T-helper 1 cell treated with Interleukin-12 subunit alpha and Interleukin-12 subunit beta and Interleukin-4 antibody, amounts not matched to agents 30 μg/mL and 1 μg/mL, for 36 hours (primary cell): ENCODE data around the gene ANO8.

ENCODE experiments used
- H3K27ac Mint-ChIP-seq: one replicate; pipeline ENCODE4 v1.8.0; 2021; ENCODE audit warnings: mild to moderate bottlenecking, mixed read lengths
- H3K27me3 Mint-ChIP-seq: one replicate; pipeline ENCODE4 v1.8.0; 2021; ENCODE audit warnings: low read depth, mixed read lengths
- H3K36me3 Mint-ChIP-seq: one replicate; pipeline ENCODE4 v1.8.0; 2021; ENCODE audit warnings: low read depth, mixed read lengths
- H3K4me1 Mint-ChIP-seq: one replicate; pipeline ENCODE4 v1.8.0; 2021; ENCODE audit warnings: low read depth, mixed read lengths
- H3K4me3 Mint-ChIP-seq: one replicate; pipeline ENCODE4 v1.8.0; 2021; ENCODE audit warnings: mild to moderate bottlenecking, moderate library complexity, mixed read lengths
- H3K9me3 Mint-ChIP-seq: one replicate; pipeline ENCODE4 v1.8.0; 2021; ENCODE audit warnings: mixed read lengths

The ANO8 gene

GRCh38 chr19:17327068-17327653 lies 7.5 kb downstream of the ANO8 start:
- H3K4me1 Mint-ChIP-seq = peaks cover 2% of the 10 kb centered on the region
- peaks cover 10% of the 10 kb centered on the region for H3K27me3 Mint-ChIP-seq
- H3K9me3 Mint-ChIP-seq = no peaks in the 10 kb centered on the region
- H3K27ac Mint-ChIP-seq = no peak overlapping the region
- peaks cover 5% of the 10 kb centered on the region for H3K36me3 Mint-ChIP-seq
- peak overlapping the region; percentile 25 for H3K4me3 Mint-ChIP-seq

GRCh38 chr19:17326595-17326966 lies 8.1 kb downstream of the ANO8 start:
- Mint-ChIP-seq H3K9me3 (no peaks in the 10 kb centered on the region), H3K4me1 (peaks cover 2% of the 10 kb centered on the region), H3K27me3 (peaks cover 10% of the 10 kb centered on the region), H3K36me3 (peaks cover 5% of the 10 kb centered on the region), H3K4me3 (no peak overlapping the region), H3K27ac (no peak overlapping the region)

- H3K27ac Mint-ChIP-seq = no peak overlapping the region
- H3K36me3 Mint-ChIP-seq = peaks cover 5% of the 10 kb centered on the region
- H3K4me3 Mint-ChIP-seq = no peak overlapping the region
Measured at GRCh38 chr19:17325881-17326594, 8.6 kb downstream of the ANO8 start.

GRCh38 chr19:17325133-17325532 lies 9.5 kb downstream of the ANO8 start:
- H3K4me1 Mint-ChIP-seq = peaks cover 2% of the 10 kb centered on the region
- no peak overlapping the region for H3K4me3 Mint-ChIP-seq
- peaks cover 4% of the 10 kb centered on the region for H3K27me3 Mint-ChIP-seq
- peaks cover 4% of the 10 kb centered on the region for H3K36me3 Mint-ChIP-seq
- no peak overlapping the region for H3K27ac Mint-ChIP-seq
- no peaks in the 10 kb centered on the region for H3K9me3 Mint-ChIP-seq

More at GRCh38 chr19:17325881-17326594, 8.6 kb downstream of the ANO8 start:
- H3K27me3 Mint-ChIP-seq = peaks cover 10% of the 10 kb centered on the region
- no peaks in the 10 kb centered on the region for H3K9me3 Mint-ChIP-seq
- peaks cover 2% of the 10 kb centered on the region for H3K4me1 Mint-ChIP-seq

GRCh38 chr19:17324357-17325114 lies 10.1 kb downstream of the ANO8 start:
- Mint-ChIP-seq H3K9me3 (no peaks in the 10 kb centered on the region), H3K36me3 (peaks cover 8% of the 10 kb centered on the region)

GRCh38 chr19:17323964-17324332 lies 10.7 kb downstream of the ANO8 start:
- H3K27ac Mint-ChIP-seq = no peak overlapping the region
- H3K4me3 Mint-ChIP-seq = no peak overlapping the region
- peaks cover 2% of the 10 kb centered on the region for H3K4me1 Mint-ChIP-seq
- no peaks in the 10 kb centered on the region for H3K9me3 Mint-ChIP-seq
- H3K36me3 Mint-ChIP-seq = peaks cover 9% of the 10 kb centered on the region
- H3K27me3 Mint-ChIP-seq = no peaks in the 10 kb centered on the region

More at GRCh38 chr19:17324357-17325114, 10.1 kb downstream of the ANO8 start:
- Mint-ChIP-seq H3K27ac (no peak overlapping the region), H3K27me3 (no peaks in the 10 kb centered on the region), H3K4me1 (peaks cover 2% of the 10 kb centered on the region), H3K4me3 (no peak overlapping the region)

GRCh38 chr19:17323300-17323963 lies 11.2 kb downstream of the ANO8 start:
- no peak overlapping the region for H3K4me3 Mint-ChIP-seq
- H3K27ac Mint-ChIP-seq = no peak overlapping the region
- H3K27me3 Mint-ChIP-seq = no peaks in the 10 kb centered on the region
- peaks cover 2% of the 10 kb centered on the region for H3K4me1 Mint-ChIP-seq
- H3K9me3 Mint-ChIP-seq = no peaks in the 10 kb centered on the region
- H3K36me3 Mint-ChIP-seq = peaks cover 9% of the 10 kb centered on the region

- H3K27ac Mint-ChIP-seq = no peak overlapping the region
- H3K27me3 Mint-ChIP-seq = no peaks in the 10 kb centered on the region
- H3K9me3 Mint-ChIP-seq = no peaks in the 10 kb centered on the region
- peaks cover 2% of the 10 kb centered on the region for H3K4me1 Mint-ChIP-seq
- H3K36me3 Mint-ChIP-seq = peaks cover 11% of the 10 kb centered on the region
- H3K4me3 Mint-ChIP-seq = no peak overlapping the region
Measured at GRCh38 chr19:17322854-17323253, 11.8 kb downstream of the ANO8 start.

GRCh38 chr19:17321655-17322489 lies 12.8 kb downstream of the ANO8 start:
- no peaks in the 10 kb centered on the region for H3K27me3 Mint-ChIP-seq
- no peaks in the 10 kb centered on the region for H3K4me1 Mint-ChIP-seq
- no peak overlapping the region for H3K27ac Mint-ChIP-seq
- peaks cover 12% of the 10 kb centered on the region for H3K36me3 Mint-ChIP-seq
- H3K9me3 Mint-ChIP-seq = no peaks in the 10 kb centered on the region
- H3K4me3 Mint-ChIP-seq = no peak overlapping the region

GRCh38 chr19:17320435-17320834 lies 14.2 kb downstream of the ANO8 start:
- Mint-ChIP-seq H3K27me3 (no peaks in the 10 kb centered on the region), H3K4me1 (peaks cover 4% of the 10 kb centered on the region), H3K9me3 (no peaks in the 10 kb centered on the region), H3K4me3 (no peak overlapping the region), H3K36me3 (peaks cover 20% of the 10 kb centered on the region), H3K27ac (no peak overlapping the region)

GRCh38 chr19:17319473-17320238 lies 15.0 kb downstream of the ANO8 start:
- peaks cover 21% of the 10 kb centered on the region for H3K36me3 Mint-ChIP-seq
- no peaks in the 10 kb centered on the region for H3K9me3 Mint-ChIP-seq
- peaks cover 4% of the 10 kb centered on the region for H3K4me1 Mint-ChIP-seq
- no peaks in the 10 kb centered on the region for H3K27me3 Mint-ChIP-seq
- H3K27ac Mint-ChIP-seq = no peak overlapping the region
- no peak overlapping the region for H3K4me3 Mint-ChIP-seq

- Mint-ChIP-seq H3K27me3 (no peaks in the 10 kb centered on the region), H3K36me3 (peaks cover 24% of the 10 kb centered on the region), H3K4me3 (no peak overlapping the region), H3K27ac (no peak overlapping the region), H3K4me1 (peaks cover 4% of the 10 kb centered on the region), H3K9me3 (no peaks in the 10 kb centered on the region)
Measured at GRCh38 chr19:17318966-17319365, 15.7 kb downstream of the ANO8 start.

GRCh38 chr19:17314007-17314593 lies 20.6 kb downstream of the ANO8 start:
- Mint-ChIP-seq H3K36me3 (peaks cover 20% of the 10 kb centered on the region), H3K4me1 (peaks cover 25% of the 10 kb centered on the region), H3K9me3 (no peaks in the 10 kb centered on the region), H3K27me3 (no peaks in the 10 kb centered on the region), H3K27ac (no peak overlapping the region), H3K4me3 (no peak overlapping the region)
